Lower leg skin (tissue), 4 donors: ENCODE results near the gene STRA6. TPM values are rescaled to one million over a fixed set of nuclear protein-coding genes. Genes with fewer than 3 reads are reported as not detected.

Experiments
- DNase-seq, 2 donors: peaks; one replicate each; pipeline ENCODE4 v3.0.0-alpha.2; 2019; ENCODE audit warnings: low spot score in 2 of 2
- H3K4me3 ChIP-seq: fragments of 200-600 bp; sonication (generic); 2 replicates; pipeline ENCODE4 v1.5.1; 2017; ENCODE audit warnings: mild to moderate bottlenecking, low read depth; ENCODE audit not compliant: poor library complexity, severe bottlenecking
- CTCF ChIP-seq, 3 donors: fragments of 450-650 bp; IDR thresholded peaks; one replicate each; pipeline ENCODE4 v1.5.1; 2016; ENCODE audit warnings: antibody characterized with exemption in 3 of 3, mild to moderate bottlenecking in 3 of 3, moderate library complexity in 2 of 3
- POLR2A ChIP-seq, 2 donors: fragments of 450-650 bp; IDR thresholded peaks; one replicate each; pipeline ENCODE4 v1.6.1; 2016 to 2017; ENCODE audit warnings: antibody characterized with exemption in 2 of 2, mild to moderate bottlenecking in 1 of 2, moderate library complexity in 1 of 2
- WGBS, 2 donors: methylation state at CpG; one replicate each; pipeline ENCODE4 v1.1.5; 2018; 5-methylcytosine and 5-hydroxymethylcytosine counted together
- intact Hi-C: fragments of 100-400 bp; cut with DNase I; formaldehyde crosslinking; loops from one replicate; pipeline ENCODE4 v1.15.0; 2023; ENCODE audit warnings: low total_unique reads
- total RNA-seq, 4 donors: library from RNA; depleted of rRNA; stranded (reverse); fragments of >200 nt; gene quantifications; one replicate each; pipeline ENCODE4 v1.1.0, GENCODE V29; 2016

Gene STRA6
- total RNA-seq, 4 donors from 2014 or later = 0.52 TPM; not detected in 3

DNA sequence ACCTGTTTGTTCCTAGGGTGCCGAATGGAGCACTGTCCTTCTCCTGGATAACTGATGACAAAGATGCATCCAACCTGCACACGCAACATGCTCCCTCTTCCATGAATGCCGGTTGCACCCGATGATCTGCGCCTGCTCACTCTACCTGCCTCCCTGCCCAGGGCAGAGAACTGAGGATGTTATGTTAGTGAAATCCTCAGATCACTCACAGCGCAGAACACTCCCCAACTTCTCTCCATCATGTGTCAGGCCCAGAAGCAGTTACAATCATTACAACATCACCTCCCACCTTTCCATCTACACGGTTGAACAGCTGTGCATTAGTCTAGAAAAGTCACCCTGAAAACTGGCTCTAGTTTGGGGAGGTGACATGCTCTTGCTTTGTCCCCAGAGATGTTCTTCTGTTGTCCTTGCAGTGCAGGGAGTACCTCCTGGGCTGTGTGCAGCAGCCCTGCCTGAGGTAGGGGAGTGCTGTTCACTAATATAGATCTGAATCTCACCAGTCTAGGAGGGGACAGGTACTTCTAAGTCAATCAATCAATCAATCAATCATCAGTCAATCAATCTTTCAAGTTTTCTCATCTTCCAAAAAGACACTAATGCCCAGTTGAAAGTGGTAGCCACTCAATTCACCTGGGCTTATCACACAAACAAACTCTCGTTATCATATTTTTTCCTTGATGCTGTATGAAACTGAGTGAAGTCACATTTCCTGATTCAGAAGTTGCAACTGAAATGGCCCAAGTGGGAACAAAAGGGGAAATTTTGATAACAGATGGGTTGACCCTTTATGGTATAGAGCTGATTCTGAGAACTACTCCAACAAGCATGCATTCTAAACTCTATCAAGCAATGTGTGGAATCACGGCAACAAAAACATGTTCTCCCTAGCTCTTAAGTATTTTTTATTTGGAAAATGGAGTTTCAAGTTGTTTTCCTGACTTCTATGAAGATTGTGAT lies 44.4 kb downstream of the STRA6 start:
- 90 to 92% methylated on average over 9 of the region's 9 CpGs for WGBS, 2 donors
- TF ChIP-seq POLR2A (IDR thresholded peaks at IDR 0.05) (no peak), CTCF (IDR thresholded peaks at IDR 0.05) (no peak)
- intact Hi-C loops = no loop called here

DNA sequence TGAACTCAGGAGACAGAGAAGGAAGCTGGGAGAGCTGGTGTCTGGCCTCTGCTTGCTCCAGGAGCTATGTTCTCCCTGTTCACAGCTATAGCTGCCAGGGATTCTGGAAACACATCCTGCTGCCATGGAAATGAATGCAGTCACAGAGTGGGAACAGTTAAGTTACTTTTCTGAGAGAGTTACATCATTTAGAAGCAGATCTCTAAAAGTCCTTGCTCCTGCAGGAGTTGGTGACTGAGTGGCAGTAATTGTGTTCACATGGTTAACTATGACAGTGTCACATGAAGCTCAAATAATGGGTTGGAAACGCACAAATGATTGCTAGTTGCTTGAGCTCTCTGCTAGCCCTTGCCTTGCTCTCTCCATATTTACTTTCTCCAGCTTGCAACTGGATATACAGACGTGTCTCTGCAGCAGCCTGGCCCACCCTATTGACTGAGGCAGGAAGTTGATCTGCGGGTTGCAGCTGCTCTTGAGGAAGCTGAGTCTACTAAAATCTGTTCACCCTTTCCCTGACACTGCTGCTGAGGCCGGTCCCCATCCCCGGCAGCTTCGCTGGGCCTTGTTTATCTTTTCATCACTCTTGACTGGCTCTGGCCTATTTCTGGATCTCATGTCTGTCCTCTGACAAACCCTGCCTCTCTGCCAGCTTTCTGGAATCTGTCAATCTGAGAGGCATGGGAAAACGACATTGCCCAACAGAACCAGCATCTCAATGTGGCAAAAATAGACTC lies 45.7 kb downstream of the STRA6 start:
- H3K4me3 ChIP-seq = no peak overlapping the region
- TF ChIP-seq CTCF (IDR thresholded peaks at IDR 0.05) (no peak), POLR2A (IDR thresholded peaks at IDR 0.05) (no peak)
- 29 to 34% methylated on average over 7 of the region's 7 CpGs for WGBS, 2 donors
- DNase-seq = no peak
- intact Hi-C loops = no loop called here

More for the DNA sequence above, 44.4 kb downstream of the STRA6 start:
- DNase-seq = no peak
- no peak overlapping the region for H3K4me3 ChIP-seq

GRCh38 chr15:74155766-74156417 lies 46.7 kb downstream of the STRA6 start:
- TF ChIP-seq POLR2A (IDR thresholded peaks at IDR 0.05) (no peak), CTCF (IDR thresholded peaks at IDR 0.05) (no peak)
- 79 to 81% methylated on average over 14 of the region's 14 CpGs for WGBS, 2 donors
- intact Hi-C loops = no loop called here
- no peak overlapping the region for H3K4me3 ChIP-seq
- no peak for DNase-seq

DNA sequence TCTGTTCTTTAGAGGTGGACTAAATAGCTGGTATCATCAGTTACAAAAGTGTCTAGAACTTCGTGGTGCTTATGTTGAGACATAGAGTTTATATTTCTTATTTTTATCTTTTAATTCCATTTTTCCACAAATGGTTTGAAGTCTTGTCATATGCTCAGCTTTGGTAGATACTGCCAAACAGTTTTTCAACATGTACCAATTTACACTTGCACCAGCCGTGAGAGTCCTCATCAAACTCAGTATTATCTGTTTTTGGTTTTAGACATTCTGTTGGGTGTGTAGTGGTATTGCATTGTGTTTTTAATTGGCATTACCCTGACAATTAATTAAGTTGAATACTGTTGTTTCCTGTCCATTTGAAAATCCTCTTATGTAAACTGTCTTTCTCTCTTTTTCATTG lies 55.5 kb downstream of the STRA6 start:
- intact Hi-C loops = no loop called here
- DNase-seq = no peak
- WGBS, 2 donors = 60 to 65% methylated on average over 2 of the region's 2 CpGs
- TF ChIP-seq POLR2A (IDR thresholded peaks at IDR 0.05) (no peak), CTCF (IDR thresholded peaks at IDR 0.05) (no peak)
- no peak overlapping the region for H3K4me3 ChIP-seq

- intact Hi-C loops = no loop called here
- no peak overlapping the region for H3K4me3 ChIP-seq
- DNase-seq = no peak
- 97 to 100% methylated on average over 1 of the region's 1 CpG for WGBS, 2 donors
- TF ChIP-seq CTCF (IDR thresholded peaks at IDR 0.05) (no peak), POLR2A (IDR thresholded peaks at IDR 0.05) (no peak)
Measured at GRCh38 chr15:74146277-74146800, 56.2 kb downstream of the STRA6 start.
